Neuronal stem cell (in vitro differentiated cells): ENCODE measurements around the gene SPDYC.

Experiments used
- DNase-seq: peaks from one replicate; pipeline ENCODE4 v3.0.0-alpha.2; 2013; ENCODE audit warnings: low spot score
- H2AFZ ChIP-seq: one replicate; pipeline ENCODE4 v1.6.1; 2013; ENCODE audit warnings: mild to moderate bottlenecking, low read length, inconsistent platforms
- H2AK5ac ChIP-seq: 2 replicates; pipeline ENCODE4 v1.6.1; 2013; ENCODE audit warnings: low read depth, mild to moderate bottlenecking, inconsistent platforms, low read length, moderate library complexity, mixed read lengths
- H2BK120ac ChIP-seq: 2 replicates; pipeline ENCODE4 v1.6.1; 2013; ENCODE audit warnings: low read depth, mild to moderate bottlenecking, inconsistent platforms, low read length, moderate library complexity, mixed read lengths
- H2BK12ac ChIP-seq: one replicate; pipeline ENCODE4 v1.6.1; 2013; ENCODE audit warnings: low read length, inconsistent platforms
- H2BK15ac ChIP-seq: 2 replicates; pipeline ENCODE4 v1.6.1; 2013; ENCODE audit warnings: mild to moderate bottlenecking, low read length, inconsistent platforms, mixed read lengths
- H2BK5ac ChIP-seq: one replicate; pipeline ENCODE4 v1.6.1; 2013; ENCODE audit warnings: inconsistent platforms, mild to moderate bottlenecking, low read length, moderate library complexity
- H3K14ac ChIP-seq: one replicate; pipeline ENCODE4 v1.6.1; 2013; ENCODE audit warnings: low read length, inconsistent platforms
- H3K18ac ChIP-seq: 2 replicates; pipeline ENCODE4 v1.6.1; 2013; ENCODE audit warnings: low read length, inconsistent platforms
- H3K23ac ChIP-seq: 2 replicates; pipeline ENCODE4 v1.6.1; 2013; ENCODE audit warnings: low read depth, mild to moderate bottlenecking, mixed read lengths, low read length, inconsistent platforms; ENCODE audit not compliant: poor library complexity
- H3K27ac ChIP-seq: replicated peaks from 3 replicates; pipeline ENCODE4 v1.5.1; 2013; ENCODE audit warnings: low read length, inconsistent platforms
- H3K27me3 ChIP-seq, 3 experiments: 2 replicates each; pipeline ENCODE4 v1.6.1; 2013; ENCODE audit warnings: low read length in 3 of 3, mild to moderate bottlenecking in 2 of 3, inconsistent platforms in 1 of 3, low read depth in 1 of 3, mixed read lengths in 1 of 3, moderate library complexity in 1 of 3; ENCODE audit not compliant: control insufficient read depth in 3 of 3, insufficient read depth in 3 of 3
- H3K36me3 ChIP-seq, 2 donors: replicated peaks in 1 of 2; 2 replicates each; pipeline ENCODE4 v1.6.1; 2013; ENCODE audit warnings: low read length in 2 of 2; ENCODE audit not compliant: control insufficient read depth in 2 of 2, insufficient read depth in 2 of 2
- H3K4ac ChIP-seq: 2 replicates; pipeline ENCODE4 v1.6.1; 2013; ENCODE audit warnings: inconsistent platforms, mild to moderate bottlenecking, low read length, moderate library complexity
- H3K4me1 ChIP-seq, 2 donors: 1 replicate in 1 of 2; 2 replicates in 1 of 2; pipeline ENCODE4 v1.6.1; 2013; ENCODE audit warnings: low read length in 2 of 2, low read depth in 1 of 2; ENCODE audit not compliant: control insufficient read depth in 2 of 2, insufficient read depth in 1 of 2
- H3K4me2 ChIP-seq: one replicate; pipeline ENCODE4 v1.6.1; 2013; ENCODE audit warnings: mild to moderate bottlenecking, low read length, inconsistent platforms; ENCODE audit not compliant: insufficient read depth, poor library complexity, severe bottlenecking
- H3K4me3 ChIP-seq, 2 donors: 2 replicates each; pipeline ENCODE4 v1.5.1; 2013; ENCODE audit warnings: low read length in 2 of 2, mild to moderate bottlenecking in 2 of 2, inconsistent platforms in 1 of 2, moderate library complexity in 1 of 2
- H3K79me1 ChIP-seq: one replicate; pipeline ENCODE4 v1.6.1; 2013; ENCODE audit warnings: low read depth, mild to moderate bottlenecking, inconsistent platforms, low read length, moderate library complexity
- H3K9ac ChIP-seq: one replicate; pipeline ENCODE4 v1.6.1; 2013; ENCODE audit warnings: mild to moderate bottlenecking, low read depth, low read length, inconsistent platforms; ENCODE audit not compliant: poor library complexity
- H3K9me3 ChIP-seq, 2 donors: replicated peaks in 1 of 2; 2 replicates each; pipeline versions ENCODE3 to v1.6.1; 2013; ENCODE audit warnings: low read length in 2 of 2, mild to moderate bottlenecking in 2 of 2, inconsistent platforms in 1 of 2, low read depth in 1 of 2, mixed read lengths in 1 of 2, moderate library complexity in 1 of 2; ENCODE audit not compliant: control insufficient read depth in 2 of 2, insufficient read depth in 1 of 2
- H4K8ac ChIP-seq: one replicate; pipeline ENCODE4 v1.6.1; 2013; ENCODE audit warnings: low read depth, mild to moderate bottlenecking, inconsistent platforms, low read length, moderate library complexity
- H4K91ac ChIP-seq: one replicate; pipeline ENCODE4 v1.6.1; 2013; ENCODE audit warnings: low read length, low read depth, mild to moderate bottlenecking, inconsistent platforms; ENCODE audit not compliant: poor library complexity
- WGBS, 2 donors: extraction: QIAGEN DNeasy Blood & Tissue Kit; methylation state at CpG; one replicate each; pipeline ENCODE4 v1.1.7; 2013; ENCODE audit warnings: missing lambda C conversion rate in 2 of 2, mixed read lengths in 1 of 2; ENCODE audit not compliant: insufficient read length in 2 of 2, insufficient replicate concordance in 1 of 2; ENCODE audit errors: extremely low coverage in 2 of 2; 5-methylcytosine and 5-hydroxymethylcytosine counted together

The SPDYC gene

GRCh38 chr11:65185869-65186341 is 15.9 kb downstream of the SPDYC start:
- no peak overlapping the region for H3K9ac ChIP-seq
- H3K23ac ChIP-seq, result no peak overlapping the region
- peak overlapping the region; percentile 35 for H2BK12ac ChIP-seq
- DNase-seq, result no peak
- peak overlapping the region; percentile 86 for H2AK5ac ChIP-seq
- H3K27ac ChIP-seq, result no peak overlapping the region
- no peak overlapping the region for H3K14ac ChIP-seq
- H2AFZ ChIP-seq, result no peak overlapping the region
- H3K36me3 ChIP-seq, result peaks cover 10 to 41% of the 10 kb centered on the region in 2 donors
- no peak overlapping the region for H2BK15ac ChIP-seq
- no peak overlapping the region for H3K18ac ChIP-seq
- H3K4me3 ChIP-seq, result no peak overlapping the region
- no peaks in the 10 kb centered on the region for H3K9me3 ChIP-seq
- H3K4me2 ChIP-seq, result no peak overlapping the region
- WGBS, 2 donors, result no CpG with 5 or more reads among the region's 18 CpGs
- peaks cover 4% of the 10 kb centered on the region for H3K79me1 ChIP-seq
- no peak overlapping the region for H2BK5ac ChIP-seq
- H2BK120ac ChIP-seq, result no peak overlapping the region
- H3K4me1 ChIP-seq, result peaks cover 9 to 17% of the 10 kb centered on the region in 2 donors
- no peak overlapping the region for H3K4ac ChIP-seq
- no peak overlapping the region for H4K8ac ChIP-seq
- no peak overlapping the region for H4K91ac ChIP-seq
- peaks cover 0 to 3% (median 0%) of the 10 kb centered on the region in 3 experiments for H3K27me3 ChIP-seq

DNA sequence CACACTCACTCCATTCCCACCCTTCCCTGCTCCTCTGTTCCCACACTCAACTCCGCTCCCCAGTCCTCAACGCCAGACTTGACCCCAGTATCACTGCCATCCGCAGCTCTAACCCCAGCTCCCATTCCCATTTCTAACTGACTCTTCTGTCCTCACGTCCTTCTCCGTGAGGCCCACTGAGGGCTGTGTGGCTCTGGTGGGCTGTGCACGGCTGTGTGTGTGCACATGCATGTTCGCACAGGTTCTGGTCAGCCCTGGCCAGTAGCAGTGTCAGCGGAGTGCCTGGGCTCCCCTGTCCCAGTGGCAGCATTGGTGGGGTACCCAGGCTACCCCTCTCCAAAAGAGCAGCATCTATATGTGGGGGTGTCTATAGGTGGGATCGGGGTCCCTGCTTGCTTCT is 16.7 kb downstream of the SPDYC start:
- no peak overlapping the region for H2BK15ac ChIP-seq
- H2BK12ac ChIP-seq, result no peak overlapping the region
- peak overlapping the region; percentile 55 for H3K9ac ChIP-seq
- H3K14ac ChIP-seq, result no peak overlapping the region
- peak overlapping the region in 1 of 2 donors; percentile 35 for H3K4me3 ChIP-seq
- peak overlapping the region; percentile 3 for H3K23ac ChIP-seq
- H2AK5ac ChIP-seq, result no peak overlapping the region
- H3K4me2 ChIP-seq, result no peak overlapping the region
- no peaks in the 10 kb centered on the region for H3K9me3 ChIP-seq
- H3K4me1 ChIP-seq, result peaks cover 9 to 15% of the 10 kb centered on the region in 2 donors
- H3K36me3 ChIP-seq, result peaks cover 10 to 46% of the 10 kb centered on the region in 2 donors
- H3K18ac ChIP-seq, result no peak overlapping the region
- DNase-seq, result no peak
- no peak overlapping the region for H3K4ac ChIP-seq
- no peak overlapping the region for H4K8ac ChIP-seq
- H2BK5ac ChIP-seq, result no peak overlapping the region
- H2AFZ ChIP-seq, result no peak overlapping the region
- WGBS, 2 donors, result no CpG with 5 or more reads among the region's 9 CpGs
- H3K27ac ChIP-seq, result no peak overlapping the region
- no peak overlapping the region for H4K91ac ChIP-seq
- H2BK120ac ChIP-seq, result no peak overlapping the region
- H3K27me3 ChIP-seq, result peaks cover 0 to 2% (median 0%) of the 10 kb centered on the region in 3 experiments
- peaks cover 4% of the 10 kb centered on the region for H3K79me1 ChIP-seq

GRCh38 chr11:65187146-65187675 is 17.2 kb downstream of the SPDYC start:
- peaks cover 10 to 52% of the 10 kb centered on the region in 2 donors for H3K36me3 ChIP-seq
- H2BK120ac ChIP-seq, result no peak overlapping the region
- no peak overlapping the region for H2BK15ac ChIP-seq
- no peak overlapping the region for H3K4ac ChIP-seq
- H2AFZ ChIP-seq, result no peak overlapping the region
- no peak overlapping the region for H3K4me2 ChIP-seq
- H3K14ac ChIP-seq, result no peak overlapping the region
- no peak overlapping the region for H2AK5ac ChIP-seq
- H3K18ac ChIP-seq, result no peak overlapping the region
- peaks cover 2% of the 10 kb centered on the region for H3K79me1 ChIP-seq
- H3K9ac ChIP-seq, result no peak overlapping the region
- H3K9me3 ChIP-seq, result no peaks in the 10 kb centered on the region
- no peak overlapping the region for H4K8ac ChIP-seq
- H3K23ac ChIP-seq, result peak overlapping the region; percentile 3
- no peak overlapping the region for H3K4me3 ChIP-seq
- no peak for DNase-seq
- no CpG with 5 or more reads among the region's 6 CpGs for WGBS, 2 donors
- H2BK5ac ChIP-seq, result no peak overlapping the region
- H2BK12ac ChIP-seq, result no peak overlapping the region
- H3K27ac ChIP-seq, result no peak overlapping the region
- peaks cover 0 to 2% (median 0%) of the 10 kb centered on the region in 3 experiments for H3K27me3 ChIP-seq
- H3K4me1 ChIP-seq, result peaks cover 7 to 14% of the 10 kb centered on the region in 2 donors
- no peak overlapping the region for H4K91ac ChIP-seq

DNA sequence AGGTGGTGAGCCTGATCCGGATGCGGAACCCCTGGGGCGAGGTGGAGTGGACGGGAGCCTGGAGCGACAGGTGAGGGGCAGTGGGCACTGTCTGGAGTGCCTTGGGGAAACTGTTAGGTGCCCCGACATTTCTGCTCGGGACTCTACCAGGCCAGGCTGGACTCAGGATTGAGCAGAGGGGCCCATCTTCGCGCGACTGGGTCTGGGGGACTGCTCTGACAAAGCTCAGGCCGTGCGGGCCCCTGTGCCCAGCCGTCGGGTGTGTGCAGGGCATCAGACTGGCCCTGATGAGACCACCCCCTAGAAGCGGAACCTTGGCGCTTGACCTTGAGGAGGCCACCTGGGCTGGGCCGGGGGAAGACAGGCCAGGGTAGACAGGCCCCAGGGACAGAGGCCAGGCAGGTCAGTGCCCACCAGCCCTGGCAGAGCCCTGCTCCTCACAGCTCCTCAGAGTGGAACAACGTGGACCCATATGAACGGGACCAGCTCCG is 18.0 kb downstream of the SPDYC start:
- peaks cover 0 to 2% (median 0%) of the 10 kb centered on the region in 3 experiments for H3K27me3 ChIP-seq
- H4K91ac ChIP-seq, result no peak overlapping the region
- no peak for DNase-seq
- H2BK5ac ChIP-seq, result no peak overlapping the region
- no peaks in the 10 kb centered on the region for H3K79me1 ChIP-seq
- no peak overlapping the region for H3K14ac ChIP-seq
- H2BK15ac ChIP-seq, result no peak overlapping the region
- peaks cover 0 to 8% of the 10 kb centered on the region in 2 donors for H3K4me1 ChIP-seq
- no peak overlapping the region for H3K4me3 ChIP-seq
- no peak overlapping the region for H2BK12ac ChIP-seq
- no peak overlapping the region for H2AK5ac ChIP-seq
- no CpG with 5 or more reads among the region's 20 CpGs for WGBS, 2 donors
- no peak overlapping the region for H2AFZ ChIP-seq
- H2BK120ac ChIP-seq, result no peak overlapping the region
- H3K4ac ChIP-seq, result no peak overlapping the region
- H3K27ac ChIP-seq, result no peak overlapping the region
- H3K36me3 ChIP-seq, result peaks cover 10 to 53% of the 10 kb centered on the region in 2 donors
- no peaks in the 10 kb centered on the region for H3K9me3 ChIP-seq
- no peak overlapping the region for H3K23ac ChIP-seq
- H3K9ac ChIP-seq, result no peak overlapping the region
- H4K8ac ChIP-seq, result no peak overlapping the region
- H3K18ac ChIP-seq, result no peak overlapping the region
- no peak overlapping the region for H3K4me2 ChIP-seq
